SU-DHL-6 (cell line): Measurements from ENCODE around the gene AGPAT4.

Experiments used
- EZH2phosphoT487 ChIP-seq: fragments of 200-600 bp; sonication (generic), shearing (Covaris generic); conservative IDR thresholded peaks from 2 replicates; pipeline ENCODE4 v1.6.1; 2018; ENCODE audit warnings: mild to moderate bottlenecking, antibody characterized with exemption, low read length, moderate library complexity, mixed read lengths
- TF ChIP-seq, protein P1 (sequence below): fragments of 200-600 bp; sonication (generic); IDR thresholded peaks from one replicate; pipeline ENCODE4 v1.5.1; 2017; ENCODE audit warnings: antibody characterized with exemption, mild to moderate bottlenecking, low read length, moderate library complexity; ENCODE audit not compliant: insufficient read depth, poor library complexity, severe bottlenecking

DNA sequence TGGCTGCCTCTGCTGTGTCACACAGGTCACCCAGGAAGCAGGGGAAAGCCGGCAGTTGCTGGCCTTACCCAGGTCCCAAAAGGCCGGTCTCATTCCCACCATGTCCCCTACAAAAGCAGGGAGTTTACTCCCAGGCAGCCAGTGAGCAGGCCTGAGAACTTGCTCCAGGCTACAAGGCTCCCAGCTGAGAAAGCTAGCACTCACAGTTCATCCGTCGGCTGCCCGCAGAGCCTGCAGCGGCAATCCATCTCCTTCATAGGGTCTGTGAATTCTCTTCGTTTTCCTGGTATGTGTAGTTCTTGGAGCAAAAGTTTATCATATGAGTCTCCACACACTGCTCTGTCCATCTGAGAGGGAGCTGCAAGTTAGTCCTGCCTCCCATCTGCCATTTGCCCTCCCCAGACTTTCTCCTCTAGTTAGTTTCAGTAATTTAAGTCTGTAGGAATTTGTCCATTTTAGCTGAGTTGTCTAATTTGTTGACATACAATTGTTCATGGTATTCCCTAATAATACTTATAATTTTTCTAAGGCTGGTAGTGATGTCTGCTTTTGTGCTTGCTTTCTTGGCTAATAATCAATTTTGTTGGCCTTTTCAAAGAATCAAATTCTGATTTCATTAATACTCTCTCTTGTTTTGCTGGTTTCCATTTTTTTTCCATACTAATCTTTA, 146.7 kb downstream of the AGPAT4 start:
- TF ChIP-seq, protein P1, sequence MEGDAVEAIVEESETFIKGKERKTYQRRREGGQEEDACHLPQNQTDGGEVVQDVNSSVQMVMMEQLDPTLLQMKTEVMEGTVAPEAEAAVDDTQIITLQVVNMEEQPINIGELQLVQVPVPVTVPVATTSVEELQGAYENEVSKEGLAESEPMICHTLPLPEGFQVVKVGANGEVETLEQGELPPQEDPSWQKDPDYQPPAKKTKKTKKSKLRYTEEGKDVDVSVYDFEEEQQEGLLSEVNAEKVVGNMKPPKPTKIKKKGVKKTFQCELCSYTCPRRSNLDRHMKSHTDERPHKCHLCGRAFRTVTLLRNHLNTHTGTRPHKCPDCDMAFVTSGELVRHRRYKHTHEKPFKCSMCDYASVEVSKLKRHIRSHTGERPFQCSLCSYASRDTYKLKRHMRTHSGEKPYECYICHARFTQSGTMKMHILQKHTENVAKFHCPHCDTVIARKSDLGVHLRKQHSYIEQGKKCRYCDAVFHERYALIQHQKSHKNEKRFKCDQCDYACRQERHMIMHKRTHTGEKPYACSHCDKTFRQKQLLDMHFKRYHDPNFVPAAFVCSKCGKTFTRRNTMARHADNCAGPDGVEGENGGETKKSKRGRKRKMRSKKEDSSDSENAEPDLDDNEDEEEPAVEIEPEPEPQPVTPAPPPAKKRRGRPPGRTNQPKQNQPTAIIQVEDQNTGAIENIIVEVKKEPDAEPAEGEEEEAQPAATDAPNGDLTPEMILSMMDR: no peak
- no peak for TF ChIP-seq EZH2phosphoT487
